HAP-1 (cell line): ENCODE measurements around the gene MBNL1.

Source experiments
- DNase-seq, 2 experiments: peaks; one replicate each; pipeline ENCODE4 v3.0.0-alpha.2; 2016 to 2020; ENCODE audit warnings: low spot score in 2 of 2
- H3K27me3 ChIP-seq: fragments of 250-450 bp; sonication (Bioruptor Pico); 2 replicates; pipeline ENCODE4 v1.5.1; 2020; ENCODE audit warnings: low read depth, mild to moderate bottlenecking, moderate library complexity
- H3K36me3 ChIP-seq: fragments of 250-450 bp; sonication (Bioruptor Pico); replicated peaks from 2 replicates; pipeline ENCODE4 v1.5.1; 2020; ENCODE audit warnings: mild to moderate bottlenecking
- H3K4me1 ChIP-seq: fragments of 250-450 bp; sonication (Bioruptor Pico); 2 replicates; pipeline ENCODE4 v1.5.1; 2020; ENCODE audit warnings: mild to moderate bottlenecking
- H3K4me3 ChIP-seq: fragments of 250-450 bp; sonication (Bioruptor Pico); 2 replicates; pipeline ENCODE4 v1.5.1; 2020; ENCODE audit warnings: mild to moderate bottlenecking, moderate library complexity
- H3K9me3 ChIP-seq: fragments of 250-450 bp; sonication (Bioruptor Pico); 2 replicates; pipeline ENCODE4 v1.5.1; 2020; ENCODE audit warnings: mild to moderate bottlenecking, moderate library complexity
- in situ Hi-C: fragments of 300-500 bp; cut with MboI; formaldehyde crosslinking; loops from 3 replicates; pipeline ENCODE4 v1.14.3; 2020; ENCODE audit warnings: low sequenced_read_pairs, inconsistent platforms, mixed read lengths

MBNL1 gene

GRCh38 chr3:152268555-152269055 lies at the start of gene MBNL1:
Gene MBNL1 (plus strand): TSS chr3:152268929. CDS start chr3:152300194, 31,265 bp downstream.
- in situ Hi-C loops = no loop called here

GRCh38 chr3:152219216-152219615 lies 49.5 kb upstream of the MBNL1 start:
- in situ Hi-C loops = no loop called here
- no peaks in the 10 kb centered on the region for H3K36me3 ChIP-seq
- no peak for DNase-seq

More at GRCh38 chr3:152268555-152269055, at the start of gene MBNL1:
- peaks cover 39% of the 10 kb centered on the region for H3K4me1 ChIP-seq
- no peaks in the 10 kb centered on the region for H3K27me3 ChIP-seq
- no peaks in the 10 kb centered on the region for H3K36me3 ChIP-seq
- peak within 1 kb of the TSS; percentile 60 for H3K4me3 ChIP-seq
- DNase-seq = peak; percentile 69 to 78
- no peaks in the 10 kb centered on the region for H3K9me3 ChIP-seq

GRCh38 chr3:152219769-152220255 lies 48.9 kb upstream of the MBNL1 start:
- DNase-seq = no peak
- in situ Hi-C loops = no loop called here

More at GRCh38 chr3:152219216-152219615, 49.5 kb upstream of the MBNL1 start:
- no peaks in the 10 kb centered on the region for H3K9me3 ChIP-seq
- no peaks in the 10 kb centered on the region for H3K4me1 ChIP-seq
- H3K27me3 ChIP-seq = 0 out of 2 replicates have a peak, but pooled peaks cover 3% of the 10 kb centered on the region
- no peak overlapping the region for H3K4me3 ChIP-seq

GRCh38 chr3:152222327-152222726 lies 46.4 kb upstream of the MBNL1 start:
- no peaks in the 10 kb centered on the region for H3K9me3 ChIP-seq
- no peak overlapping the region for H3K4me3 ChIP-seq
- no peaks in the 10 kb centered on the region for H3K4me1 ChIP-seq
- in situ Hi-C loops = no loop called here
- H3K27me3 ChIP-seq = 0 out of 2 replicates have a peak, but pooled peaks cover 3% of the 10 kb centered on the region
- H3K36me3 ChIP-seq = no peaks in the 10 kb centered on the region
- no peak for DNase-seq

More at GRCh38 chr3:152219769-152220255, 48.9 kb upstream of the MBNL1 start:
- no peak overlapping the region for H3K4me3 ChIP-seq
- H3K4me1 ChIP-seq = no peaks in the 10 kb centered on the region
- no peaks in the 10 kb centered on the region for H3K9me3 ChIP-seq
- 0 out of 2 replicates have a peak, but pooled peaks cover 3% of the 10 kb centered on the region for H3K27me3 ChIP-seq
- H3K36me3 ChIP-seq = no peaks in the 10 kb centered on the region

- no peaks in the 10 kb centered on the region for H3K27me3 ChIP-seq
- no peaks in the 10 kb centered on the region for H3K36me3 ChIP-seq
- in situ Hi-C loops = no loop called here
- no peak overlapping the region for H3K4me3 ChIP-seq
- no peaks in the 10 kb centered on the region for H3K4me1 ChIP-seq
- no peak for DNase-seq
- no peaks in the 10 kb centered on the region for H3K9me3 ChIP-seq
These were observed 43.5 kb upstream of the MBNL1 start for GRCh38 chr3:152225201-152225600.

- in situ Hi-C loops = no loop called here
- H3K9me3 ChIP-seq = no peaks in the 10 kb centered on the region
- H3K27me3 ChIP-seq = no peaks in the 10 kb centered on the region
- no peak overlapping the region for H3K4me3 ChIP-seq
- H3K4me1 ChIP-seq = no peaks in the 10 kb centered on the region
- DNase-seq = no peak
- H3K36me3 ChIP-seq = no peaks in the 10 kb centered on the region
These were observed 42.6 kb upstream of the MBNL1 start for GRCh38 chr3:152226176-152226575.

- no peak for DNase-seq
- Histone ChIP-seq H3K4me3 (no peak overlapping the region), H3K36me3 (no peaks in the 10 kb centered on the region), H3K27me3 (no peaks in the 10 kb centered on the region), H3K9me3 (no peaks in the 10 kb centered on the region), H3K4me1 (no peaks in the 10 kb centered on the region)
- in situ Hi-C loops = no loop called here
These were observed 41.7 kb upstream of the MBNL1 start for GRCh38 chr3:152227027-152227426.

GRCh38 chr3:152229692-152230091 lies 39.0 kb upstream of the MBNL1 start:
- no peak for DNase-seq
- H3K4me1 ChIP-seq = no peaks in the 10 kb centered on the region
- H3K9me3 ChIP-seq = no peaks in the 10 kb centered on the region
- H3K4me3 ChIP-seq = no peak overlapping the region
- no peaks in the 10 kb centered on the region for H3K36me3 ChIP-seq
- in situ Hi-C loops = no loop called here
- no peaks in the 10 kb centered on the region for H3K27me3 ChIP-seq

- DNase-seq = no peak
- H3K4me3 ChIP-seq = no peak overlapping the region
- in situ Hi-C loops = no loop called here
- no peaks in the 10 kb centered on the region for H3K36me3 ChIP-seq
- no peaks in the 10 kb centered on the region for H3K27me3 ChIP-seq
- no peaks in the 10 kb centered on the region for H3K4me1 ChIP-seq
- H3K9me3 ChIP-seq = no peaks in the 10 kb centered on the region
These were observed 38.4 kb upstream of the MBNL1 start for GRCh38 chr3:152230370-152230769.

- H3K4me1 ChIP-seq = peaks cover 4% of the 10 kb centered on the region; the same call in 1 of the 2 replicates
- in situ Hi-C loops = no loop called here
- no peak overlapping the region for H3K4me3 ChIP-seq
- no peaks in the 10 kb centered on the region for H3K36me3 ChIP-seq
- no peaks in the 10 kb centered on the region for H3K27me3 ChIP-seq
- DNase-seq = no peak
- no peaks in the 10 kb centered on the region for H3K9me3 ChIP-seq
These were observed 36.7 kb upstream of the MBNL1 start for GRCh38 chr3:152232001-152232400.

GRCh38 chr3:152232679-152233078 lies 36.0 kb upstream of the MBNL1 start:
- peaks cover 4% of the 10 kb centered on the region; the same call in 1 of the 2 replicates for H3K4me1 ChIP-seq

GRCh38 chr3:152234657-152235375 lies 33.9 kb upstream of the MBNL1 start:
- Histone ChIP-seq H3K4me3 (no peak overlapping the region), H3K27me3 (no peaks in the 10 kb centered on the region), H3K9me3 (no peaks in the 10 kb centered on the region), H3K4me1 (peaks cover 4% of the 10 kb centered on the region; the same call in 1 of the 2 replicates), H3K36me3 (no peaks in the 10 kb centered on the region)
- in situ Hi-C loops = no loop called here
- no peak for DNase-seq

More at GRCh38 chr3:152232679-152233078, 36.0 kb upstream of the MBNL1 start:
- H3K27me3 ChIP-seq = no peaks in the 10 kb centered on the region
- H3K4me3 ChIP-seq = no peak overlapping the region
- H3K36me3 ChIP-seq = no peaks in the 10 kb centered on the region
- DNase-seq = no peak
- no peaks in the 10 kb centered on the region for H3K9me3 ChIP-seq
- in situ Hi-C loops = no loop called here

GRCh38 chr3:152235709-152236298 lies 32.9 kb upstream of the MBNL1 start:
- DNase-seq = peak in 1 of 2 experiments; percentile 15
- Histone ChIP-seq H3K4me3 (no peak overlapping the region), H3K9me3 (no peaks in the 10 kb centered on the region), H3K27me3 (no peaks in the 10 kb centered on the region), H3K4me1 (peaks cover 4% of the 10 kb centered on the region; the same call in 1 of the 2 replicates), H3K36me3 (no peaks in the 10 kb centered on the region)
- in situ Hi-C loops = no loop called here

- no peaks in the 10 kb centered on the region for H3K36me3 ChIP-seq
- no peak for DNase-seq
- H3K4me3 ChIP-seq = no peak overlapping the region
- in situ Hi-C loops = no loop called here
- no peaks in the 10 kb centered on the region for H3K27me3 ChIP-seq
- H3K9me3 ChIP-seq = no peaks in the 10 kb centered on the region
- peaks cover 4% of the 10 kb centered on the region; the same call in 1 of the 2 replicates for H3K4me1 ChIP-seq
These were observed 32.0 kb upstream of the MBNL1 start for GRCh38 chr3:152236716-152237115.
